Ascending aorta (tissue), 2 donors: Measurements from ENCODE around the gene ARMH4. TPM values are rescaled to one million over a fixed set of nuclear protein-coding genes. Genes with fewer than 3 reads are reported as not detected.

Source experiments
- DNase-seq, 2 donors: peaks; one replicate each; pipeline ENCODE4 v3.0.0-alpha.2; 2019; ENCODE audit warnings: low spot score in 2 of 2
- H3K27ac ChIP-seq, 2 donors: fragments of 200-600 bp; sonication (generic); one replicate each; pipeline ENCODE4 v1.5.1; 2016 to 2017; ENCODE audit warnings: mild to moderate bottlenecking in 1 of 2
- H3K27me3 ChIP-seq: fragments of 200-600 bp; sonication (generic); one replicate; pipeline ENCODE4 v1.5.1; 2017
- H3K36me3 ChIP-seq, 2 donors: fragments of 200-600 bp; sonication (generic); one replicate each; pipeline ENCODE4 v1.5.1; 2016
- H3K4me1 ChIP-seq, 2 donors: fragments of 200-600 bp; sonication (generic); one replicate each; pipeline ENCODE4 v1.5.1; 2016 to 2017; ENCODE audit warnings: mild to moderate bottlenecking in 1 of 2
- H3K4me3 ChIP-seq, 2 donors: fragments of 200-600 bp; sonication (generic); one replicate each; pipeline ENCODE4 v1.5.1; 2016 to 2017; ENCODE audit warnings: mild to moderate bottlenecking in 1 of 2
- H3K9me3 ChIP-seq, 2 donors: fragments of 200-600 bp; sonication (generic); one replicate each; pipeline ENCODE4 v1.5.1; 2016
- intact Hi-C: fragments of 100-400 bp; cut with DNase I; formaldehyde crosslinking; loops from one replicate; pipeline ENCODE4 v1.15.1; 2023
- total RNA-seq: library from RNA; depleted of rRNA; stranded (reverse); fragments of >200 nt; gene quantifications from one replicate; pipeline ENCODE4 v1.1.0, GENCODE V29; 2016
- TF ChIP-seq, protein P1 (sequence below), 3 experiments: fragments of 200-600 bp in 2 of 3; fragments of 450-650 bp in 1 of 3; sonication (generic) in 2 of 3; IDR thresholded peaks; one replicate each; pipeline ENCODE4 v1.5.1; 2016 to 2019; ENCODE audit warnings: antibody characterized with exemption in 3 of 3, mild to moderate bottlenecking in 1 of 3, moderate library complexity in 1 of 3

ARMH4 gene
- total RNA-seq, 1 donor from 2014 or later, result 3.8 TPM

DNA sequence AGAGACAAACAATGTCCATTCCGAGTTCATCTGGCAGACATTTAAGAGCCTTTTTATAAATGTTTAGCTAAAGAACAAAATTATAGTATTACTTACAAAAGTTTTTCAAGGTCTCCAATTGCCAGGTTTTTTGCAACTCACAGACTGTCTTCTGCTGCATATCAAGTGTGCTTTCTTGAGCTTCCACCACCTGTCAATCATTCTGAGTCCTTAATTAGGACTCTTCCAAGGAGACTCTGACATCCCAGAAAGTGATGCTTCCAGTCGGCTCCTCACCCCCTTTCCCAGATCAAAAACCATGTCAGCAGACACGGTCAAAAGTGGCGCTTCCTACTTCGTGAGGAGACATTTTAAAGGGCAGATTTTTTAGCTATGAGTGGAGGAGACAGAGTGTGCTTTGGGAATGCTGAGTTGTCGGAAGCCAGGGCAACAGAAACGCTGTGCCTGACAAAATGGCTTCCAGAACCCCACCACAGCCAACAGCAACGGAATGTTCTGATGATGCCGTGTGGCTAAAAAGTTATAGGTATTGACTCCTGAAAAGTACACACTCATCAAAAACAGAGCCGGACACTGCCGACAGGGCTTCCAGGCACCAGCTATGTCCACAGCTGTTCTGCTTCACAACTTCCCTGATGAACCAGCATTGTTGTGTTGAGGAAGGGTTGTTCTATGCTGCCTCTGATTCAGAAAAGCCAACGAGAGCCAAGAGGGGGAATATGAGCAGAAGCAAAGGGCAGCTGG is 170.0 kb downstream of the ARMH4 start:
- H3K9me3 ChIP-seq, result no peaks in the 10 kb centered on the region
- H3K27ac ChIP-seq, result no peak overlapping the region
- H3K27me3 ChIP-seq, result no peaks in the 10 kb centered on the region
- no peaks in the 10 kb centered on the region for H3K36me3 ChIP-seq
- no peak for DNase-seq
- H3K4me1 ChIP-seq, result no peaks in the 10 kb centered on the region
- H3K4me3 ChIP-seq, result no peak overlapping the region
- intact Hi-C loops, result no loop called here
- TF ChIP-seq, protein P1, sequence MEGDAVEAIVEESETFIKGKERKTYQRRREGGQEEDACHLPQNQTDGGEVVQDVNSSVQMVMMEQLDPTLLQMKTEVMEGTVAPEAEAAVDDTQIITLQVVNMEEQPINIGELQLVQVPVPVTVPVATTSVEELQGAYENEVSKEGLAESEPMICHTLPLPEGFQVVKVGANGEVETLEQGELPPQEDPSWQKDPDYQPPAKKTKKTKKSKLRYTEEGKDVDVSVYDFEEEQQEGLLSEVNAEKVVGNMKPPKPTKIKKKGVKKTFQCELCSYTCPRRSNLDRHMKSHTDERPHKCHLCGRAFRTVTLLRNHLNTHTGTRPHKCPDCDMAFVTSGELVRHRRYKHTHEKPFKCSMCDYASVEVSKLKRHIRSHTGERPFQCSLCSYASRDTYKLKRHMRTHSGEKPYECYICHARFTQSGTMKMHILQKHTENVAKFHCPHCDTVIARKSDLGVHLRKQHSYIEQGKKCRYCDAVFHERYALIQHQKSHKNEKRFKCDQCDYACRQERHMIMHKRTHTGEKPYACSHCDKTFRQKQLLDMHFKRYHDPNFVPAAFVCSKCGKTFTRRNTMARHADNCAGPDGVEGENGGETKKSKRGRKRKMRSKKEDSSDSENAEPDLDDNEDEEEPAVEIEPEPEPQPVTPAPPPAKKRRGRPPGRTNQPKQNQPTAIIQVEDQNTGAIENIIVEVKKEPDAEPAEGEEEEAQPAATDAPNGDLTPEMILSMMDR (IDR thresholded peaks at IDR 0.05), result no peak

GRCh38 chr14:57979376-57980048 is 172.5 kb downstream of the ARMH4 start:
- Histone ChIP-seq H3K9me3 (no peaks in the 10 kb centered on the region), H3K36me3 (no peaks in the 10 kb centered on the region), H3K4me1 (no peaks in the 10 kb centered on the region), H3K4me3 (no peak overlapping the region), H3K27ac (no peak overlapping the region), H3K27me3 (no peaks in the 10 kb centered on the region)
- TF ChIP-seq, protein P1 (IDR thresholded peaks at IDR 0.05), result no peak
- intact Hi-C loops, result no loop called here
- no peak for DNase-seq

- Histone ChIP-seq H3K27me3 (no peaks in the 10 kb centered on the region), H3K36me3 (no peaks in the 10 kb centered on the region), H3K27ac (no peak overlapping the region), H3K9me3 (no peaks in the 10 kb centered on the region), H3K4me1 (no peaks in the 10 kb centered on the region), H3K4me3 (no peak overlapping the region)
- intact Hi-C loops, result no loop called here
- DNase-seq, result no peak
- TF ChIP-seq, protein P1 (IDR thresholded peaks at IDR 0.05), result no peak
These were observed 175.3 kb downstream of the ARMH4 start for GRCh38 chr14:57976701-57977100.

- intact Hi-C loops, result no loop called here
- peaks cover 0 to 5% of the 10 kb centered on the region in 2 donors for H3K4me1 ChIP-seq
- no peak for DNase-seq
- no peak overlapping the region for H3K4me3 ChIP-seq
- H3K27ac ChIP-seq, result no peak overlapping the region
- H3K36me3 ChIP-seq, result no peaks in the 10 kb centered on the region
- no peaks in the 10 kb centered on the region for H3K9me3 ChIP-seq
- TF ChIP-seq, protein P1 (IDR thresholded peaks at IDR 0.05), result no peak
- no peaks in the 10 kb centered on the region for H3K27me3 ChIP-seq
These were observed 177.1 kb downstream of the ARMH4 start for GRCh38 chr14:57974896-57975295.

DNA sequence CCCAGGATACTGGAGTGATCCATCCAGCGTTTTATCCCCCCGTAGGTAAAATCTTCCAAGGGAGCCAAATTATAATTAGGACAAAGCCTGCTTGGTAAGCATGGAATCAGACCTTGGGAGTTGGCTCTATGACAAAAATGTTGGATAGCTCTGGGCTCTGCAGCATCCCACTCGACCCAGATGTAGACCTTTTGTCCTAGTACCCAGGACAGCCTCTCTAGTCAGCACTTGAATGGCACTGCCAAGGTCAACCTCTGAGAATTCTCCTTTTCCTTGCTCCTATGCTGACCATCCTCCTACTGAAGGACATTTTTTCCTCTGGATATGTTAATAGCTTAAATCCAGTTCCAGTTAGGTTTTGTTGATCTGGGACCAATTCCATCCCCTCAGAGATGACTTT is 181.4 kb downstream of the ARMH4 start:
- no peaks in the 10 kb centered on the region for H3K27me3 ChIP-seq
- peak overlapping the region; percentile 47 to 67 for H3K27ac ChIP-seq
- no peaks in the 10 kb centered on the region for H3K9me3 ChIP-seq
- H3K36me3 ChIP-seq, result no peaks in the 10 kb centered on the region
- no peak overlapping the region for H3K4me3 ChIP-seq
- intact Hi-C loops, result no loop called here
- no peak for DNase-seq
- peaks cover 0 to 5% of the 10 kb centered on the region in 2 donors for H3K4me1 ChIP-seq
- TF ChIP-seq, protein P1 (IDR thresholded peaks at IDR 0.05), result no peak
